Panc1 (cell line): ENCODE results near the gene ADAMTS16. TPM values are rescaled to one million over a fixed set of nuclear protein-coding genes. Genes with fewer than 3 reads are reported as not detected.
A peak's percentile ranks its signal among the peaks of the same experiment; 100 is the strongest.
"Not testable (repeated sequence)": the region's sequence is repeated elsewhere in the genome, so short reads cannot be mapped to it uniquely, and the experiment has no call there.

Experiments used
- ATAC-seq: fragments of 200-7000 bp; cut with Tn5 transposase; 2 replicates; pipeline ENCODE4 v1.9.1; 2020; ENCODE audit warnings: mild to moderate bottlenecking, moderate library complexity
- BruUV-seq: library from RNA; stranded (reverse); fragments of 400-500 nt; replicated peaks from 2 replicates; lab custom pipeline; 2021; lab: Mats Ljungman, UMichigan
- CTCF ChIA-PET: fragments of 300-600 bp; sonication (Branson Sonifier 250); formaldehyde crosslinking; loops from one replicate; lab custom pipeline; 2022; ENCODE audit warnings: antibody characterized with exemption; lab: Charles Lee
- POLR2A ChIA-PET: fragments of 300-600 bp; sonication (Branson Sonifier 250); formaldehyde crosslinking; loops from one replicate; lab custom pipeline; 2022; ENCODE audit warnings: antibody characterized with exemption; lab: Charles Lee
- DNase-seq: peaks from one replicate; pipeline ENCODE4 v3.0.0-alpha.2; 2010; ENCODE audit warnings: low read depth, low spot score
- H3K27ac ChIP-seq: 2 replicates; pipeline ENCODE4 v1.5.1; 2011; ENCODE audit warnings: mild to moderate bottlenecking, low read length, inconsistent platforms
- H3K27me3 ChIP-seq: fragments of 200-500 bp; sonication (Bioruptor generic); 2 replicates; pipeline ENCODE4 v1.6.0; 2014; ENCODE audit warnings: low read length, inconsistent platforms; ENCODE audit not compliant: control insufficient read depth, insufficient read depth
- H3K36me3 ChIP-seq: fragments of 200-500 bp; sonication (Bioruptor generic); 2 replicates; pipeline ENCODE4 v1.5.1; 2014; ENCODE audit warnings: inconsistent platforms, mild to moderate bottlenecking, low read length, moderate library complexity; ENCODE audit not compliant: control insufficient read depth, insufficient read depth
- H3K4me1 ChIP-seq: 2 replicates; pipeline ENCODE4 v1.5.1; 2011; ENCODE audit warnings: inconsistent platforms, mild to moderate bottlenecking, low read length, moderate library complexity; ENCODE audit not compliant: control insufficient read depth, insufficient read depth
- H3K4me3 ChIP-seq, 2 experiments: 2 replicates each; pipeline ENCODE4 v1.5.1; 2011 to 2012; ENCODE audit warnings: low read depth in 2 of 2, low read length in 2 of 2, mild to moderate bottlenecking in 2 of 2, inconsistent platforms in 1 of 2, moderate library complexity in 1 of 2
- H3K9me3 ChIP-seq: fragments of 200-500 bp; sonication (Bioruptor generic); 2 replicates; pipeline ENCODE4 v1.5.1; 2014; ENCODE audit warnings: low read depth, mild to moderate bottlenecking, inconsistent platforms, low read length, moderate library complexity; ENCODE audit not compliant: control insufficient read depth, insufficient read depth
- POLR2AphosphoS5 ChIP-seq: IDR thresholded peaks from 2 replicates; pipeline ENCODE4 v1.6.1; 2012; ENCODE audit warnings: mild to moderate bottlenecking, low read depth, low read length, moderate library complexity
- SIN3A ChIP-seq: IDR thresholded peaks from 2 replicates; pipeline ENCODE4 v1.6.1; 2012; ENCODE audit warnings: low read depth, mild to moderate bottlenecking, low read length, moderate library complexity, borderline replicate concordance; ENCODE audit not compliant: insufficient read depth
- TCF7L2 ChIP-seq: IDR thresholded peaks from 2 replicates; pipeline ENCODE4 v1.6.1; 2011; ENCODE audit warnings: mild to moderate bottlenecking, low read depth, low read length, inconsistent platforms
- in situ Hi-C: cut with HindIII; loops from 2 replicates; pipeline ENCODE4 v1.10.0; 2016; ENCODE audit warnings: low sequenced_read_pairs, low pct_unique_long_range_greater_than_20kb
- intact Hi-C: fragments of 100-400 bp; cut with micrococcal nuclease; formaldehyde crosslinking; loops from one replicate; pipeline ENCODE4 v1.10.0; 2022; ENCODE audit not compliant: unreplicated experiment
- total RNA-seq: library from RNA; stranded (reverse); gene quantifications from one replicate; pipeline ENCODE4 v1.2.1, GENCODE V29; 2021; ENCODE audit not compliant: unreplicated experiment
- TF ChIP-seq, protein P1 (sequence below): fragments of 450-650 bp; IDR thresholded peaks from 2 replicates; pipeline ENCODE4 v1.5.1; 2017; ENCODE audit warnings: mild to moderate bottlenecking
- TF ChIP-seq, protein P2 (sequence below), 2 experiments: IDR thresholded peaks; 2 replicates each; pipeline ENCODE4 v1.6.1; 2011 to 2012; ENCODE audit warnings: low read depth in 2 of 2, control low read depth in 1 of 2, low read length in 1 of 2, mild to moderate bottlenecking in 1 of 2, moderate library complexity in 1 of 2; ENCODE audit not compliant: insufficient read depth in 1 of 2

The ADAMTS16 gene
- total RNA-seq, 1 experiment from 2014 or later, result 0.54 TPM

DNA sequence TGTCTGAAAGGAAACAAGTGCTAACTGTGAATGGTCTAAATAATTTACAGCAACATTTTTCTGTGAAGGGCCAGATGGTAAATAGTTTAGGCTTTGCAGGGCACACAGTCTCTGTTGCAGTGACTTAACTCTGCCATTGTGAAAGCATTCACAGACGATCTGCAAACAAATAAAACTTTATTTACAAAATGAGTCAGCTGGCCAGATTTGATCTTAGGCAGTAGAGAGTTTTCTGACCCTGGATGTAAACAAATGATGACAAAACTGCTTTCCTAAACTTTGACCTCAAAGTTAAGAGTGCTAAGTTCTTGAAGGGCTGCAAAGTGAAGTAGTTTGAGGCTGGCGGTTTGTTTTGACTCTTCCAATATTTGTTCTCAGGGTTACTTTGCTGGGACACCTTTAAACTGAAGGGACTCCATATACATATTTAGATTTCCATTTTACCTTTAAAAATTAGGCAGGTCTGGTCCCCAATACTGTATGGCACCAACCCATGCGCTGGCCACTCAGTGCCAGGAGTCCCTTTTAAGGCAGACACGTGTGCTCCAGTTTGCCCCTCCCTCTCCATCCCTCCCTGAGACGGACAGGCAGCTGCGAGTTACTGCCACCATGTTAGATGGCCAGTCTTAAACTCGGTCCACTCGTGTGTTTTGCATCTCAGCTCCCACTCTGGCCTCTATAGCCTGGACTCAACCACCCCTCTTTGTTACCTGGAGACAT lies 4.0 kb upstream of the ADAMTS16 start:
- H3K36me3 ChIP-seq, result no peaks in the 10 kb centered on the region
- BruUV-seq, result no TSS peak
- ATAC-seq (peak; percentile 92), DNase-seq (peak; percentile 81)
- in situ Hi-C loops, result no loop called here
- H3K27me3 ChIP-seq, result no peaks in the 10 kb centered on the region; the same call in 1 of the 2 replicates
- H3K4me3 ChIP-seq, result peak overlapping the region in 1 of 2 experiments; percentile 10; a peak in 1 of 4 replicates
- TF ChIP-seq, protein P1, sequence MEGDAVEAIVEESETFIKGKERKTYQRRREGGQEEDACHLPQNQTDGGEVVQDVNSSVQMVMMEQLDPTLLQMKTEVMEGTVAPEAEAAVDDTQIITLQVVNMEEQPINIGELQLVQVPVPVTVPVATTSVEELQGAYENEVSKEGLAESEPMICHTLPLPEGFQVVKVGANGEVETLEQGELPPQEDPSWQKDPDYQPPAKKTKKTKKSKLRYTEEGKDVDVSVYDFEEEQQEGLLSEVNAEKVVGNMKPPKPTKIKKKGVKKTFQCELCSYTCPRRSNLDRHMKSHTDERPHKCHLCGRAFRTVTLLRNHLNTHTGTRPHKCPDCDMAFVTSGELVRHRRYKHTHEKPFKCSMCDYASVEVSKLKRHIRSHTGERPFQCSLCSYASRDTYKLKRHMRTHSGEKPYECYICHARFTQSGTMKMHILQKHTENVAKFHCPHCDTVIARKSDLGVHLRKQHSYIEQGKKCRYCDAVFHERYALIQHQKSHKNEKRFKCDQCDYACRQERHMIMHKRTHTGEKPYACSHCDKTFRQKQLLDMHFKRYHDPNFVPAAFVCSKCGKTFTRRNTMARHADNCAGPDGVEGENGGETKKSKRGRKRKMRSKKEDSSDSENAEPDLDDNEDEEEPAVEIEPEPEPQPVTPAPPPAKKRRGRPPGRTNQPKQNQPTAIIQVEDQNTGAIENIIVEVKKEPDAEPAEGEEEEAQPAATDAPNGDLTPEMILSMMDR, result no peak
- TF ChIP-seq, protein P2, sequence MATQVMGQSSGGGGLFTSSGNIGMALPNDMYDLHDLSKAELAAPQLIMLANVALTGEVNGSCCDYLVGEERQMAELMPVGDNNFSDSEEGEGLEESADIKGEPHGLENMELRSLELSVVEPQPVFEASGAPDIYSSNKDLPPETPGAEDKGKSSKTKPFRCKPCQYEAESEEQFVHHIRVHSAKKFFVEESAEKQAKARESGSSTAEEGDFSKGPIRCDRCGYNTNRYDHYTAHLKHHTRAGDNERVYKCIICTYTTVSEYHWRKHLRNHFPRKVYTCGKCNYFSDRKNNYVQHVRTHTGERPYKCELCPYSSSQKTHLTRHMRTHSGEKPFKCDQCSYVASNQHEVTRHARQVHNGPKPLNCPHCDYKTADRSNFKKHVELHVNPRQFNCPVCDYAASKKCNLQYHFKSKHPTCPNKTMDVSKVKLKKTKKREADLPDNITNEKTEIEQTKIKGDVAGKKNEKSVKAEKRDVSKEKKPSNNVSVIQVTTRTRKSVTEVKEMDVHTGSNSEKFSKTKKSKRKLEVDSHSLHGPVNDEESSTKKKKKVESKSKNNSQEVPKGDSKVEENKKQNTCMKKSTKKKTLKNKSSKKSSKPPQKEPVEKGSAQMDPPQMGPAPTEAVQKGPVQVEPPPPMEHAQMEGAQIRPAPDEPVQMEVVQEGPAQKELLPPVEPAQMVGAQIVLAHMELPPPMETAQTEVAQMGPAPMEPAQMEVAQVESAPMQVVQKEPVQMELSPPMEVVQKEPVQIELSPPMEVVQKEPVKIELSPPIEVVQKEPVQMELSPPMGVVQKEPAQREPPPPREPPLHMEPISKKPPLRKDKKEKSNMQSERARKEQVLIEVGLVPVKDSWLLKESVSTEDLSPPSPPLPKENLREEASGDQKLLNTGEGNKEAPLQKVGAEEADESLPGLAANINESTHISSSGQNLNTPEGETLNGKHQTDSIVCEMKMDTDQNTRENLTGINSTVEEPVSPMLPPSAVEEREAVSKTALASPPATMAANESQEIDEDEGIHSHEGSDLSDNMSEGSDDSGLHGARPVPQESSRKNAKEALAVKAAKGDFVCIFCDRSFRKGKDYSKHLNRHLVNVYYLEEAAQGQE (IDR thresholded peaks at IDR 0.05; ENCODE audit: insufficient read depth in 1 of 2, low read depth in 2 of 2, low read length in 1 of 2), result no peak
- peak; percentile 63; the same call in 1 of the 2 replicates for TF ChIP-seq POLR2AphosphoS5
- TF ChIP-seq TCF7L2, result peak; percentile 87
- peaks cover 18% of the 10 kb centered on the region for H3K4me1 ChIP-seq
- ChIA-PET POLR2A (no interaction called here), CTCF (no interaction called here)
- intact Hi-C loops, result no loop called here
- H3K9me3 ChIP-seq, result no peaks in the 10 kb centered on the region; the same call in 1 of the 2 replicates
- H3K27ac ChIP-seq, result 0 out of 2 replicates have a peak overlapping the region, but pooled peaks have one; percentile 48

DNA sequence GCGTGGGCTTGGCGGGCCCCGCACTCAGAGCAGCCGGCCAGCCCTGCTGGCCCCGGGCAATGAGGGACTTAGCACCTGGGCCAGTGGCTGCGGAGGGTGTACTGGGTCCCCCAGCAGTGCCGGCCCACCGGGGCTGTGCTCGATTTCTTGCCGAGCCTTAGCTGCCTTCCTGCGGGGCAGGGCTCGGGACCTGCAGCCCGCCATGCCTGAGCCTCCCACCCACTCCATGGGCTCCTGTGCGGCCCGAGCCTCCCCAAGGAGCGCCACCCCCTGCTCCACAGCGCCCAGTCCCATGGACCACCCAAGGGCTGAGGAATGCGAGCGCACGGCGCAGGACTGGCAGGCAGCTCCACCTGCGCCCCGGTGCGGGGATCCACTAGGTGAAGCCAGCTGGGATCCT lies 2.3 kb upstream of the ADAMTS16 start:
- DNase-seq, H3K36me3 ChIP-seq, H3K4me3 ChIP-seq, H3K27ac ChIP-seq, H3K27me3 ChIP-seq, ATAC-seq, intact Hi-C loops, in situ Hi-C loops, H3K9me3 ChIP-seq, POLR2A ChIA-PET, BruUV-seq: not testable (repeated sequence)
- CTCF ChIA-PET, result interaction anchor here (0.6 kb wide), 1 partner anchor 60 kb away, joined by 4 read pairs; no protein-coding TSS in a partner anchor
- H3K4me1 ChIP-seq, result peaks cover 18% of the 10 kb centered on the region

DNA sequence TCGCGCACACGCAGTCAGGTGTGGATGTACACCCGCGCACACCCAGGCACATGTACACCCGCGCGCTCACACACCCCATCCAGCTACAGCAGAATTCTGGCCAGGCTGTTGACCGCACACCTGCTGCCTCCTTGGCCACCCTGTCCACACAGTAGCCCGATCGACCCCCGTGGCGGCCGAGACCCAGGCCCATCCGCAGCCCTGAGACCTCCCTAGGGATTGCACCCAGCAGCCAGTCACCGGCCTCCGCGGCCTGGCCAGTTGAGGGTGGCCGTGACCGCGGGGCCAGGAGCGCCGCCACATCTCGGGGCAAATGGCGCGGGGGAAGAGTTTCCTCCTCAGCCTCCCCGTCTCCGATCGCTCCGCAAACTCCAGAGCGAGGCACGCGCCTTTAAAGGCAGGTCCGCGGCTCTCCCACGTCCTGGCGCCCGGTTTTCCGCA lies 774 bp upstream of the ADAMTS16 start:
- intact Hi-C loops (no loop called here), in situ Hi-C loops (no loop called here)
- ChIA-PET CTCF (no interaction called here), POLR2A (no interaction called here)
- no peak for ATAC-seq
- Histone ChIP-seq H3K27me3 (no peaks in the 10 kb centered on the region; the same call in 1 of the 2 replicates), H3K4me3 (no peak overlapping the region), H3K27ac (no peak overlapping the region), H3K9me3 (no peaks in the 10 kb centered on the region), H3K36me3 (no peaks in the 10 kb centered on the region), H3K4me1 (peaks cover 18% of the 10 kb centered on the region)
- no peak for TF ChIP-seq SIN3A
- TF ChIP-seq, protein P2 (IDR thresholded peaks at IDR 0.05; ENCODE audit: insufficient read depth in 1 of 2, low read depth in 2 of 2, low read length in 1 of 2), result no peak
- TF ChIP-seq, protein P1, result no peak
- TF ChIP-seq TCF7L2, result no peak
- no peak for TF ChIP-seq POLR2AphosphoS5
- no peak for DNase-seq
- no TSS peak for BruUV-seq
